Mesenchymal stem cell (in vitro differentiated cells and primary cell): ENCODE measurements around the gene PRKG1.
"Not testable (repeated sequence)": the region's sequence is repeated elsewhere in the genome, so short reads cannot be mapped to it uniquely, and the experiment has no call there.

Experiments used
- DNase-seq: peaks from one replicate; pipeline ENCODE4 v3.0.0-alpha.2; 2013
- H2AFZ ChIP-seq: one replicate; pipeline ENCODE4 v1.6.1; 2013; ENCODE audit warnings: low read depth, mild to moderate bottlenecking, control low read depth, inconsistent platforms, low read length, moderate library complexity
- H2AK5ac ChIP-seq: 2 replicates; pipeline ENCODE4 v1.6.1; 2013; ENCODE audit warnings: low read length, moderate library complexity, mild to moderate bottlenecking, inconsistent platforms; ENCODE audit not compliant: severe bottlenecking
- H2BK120ac ChIP-seq: one replicate; pipeline ENCODE4 v1.6.1; 2013; ENCODE audit warnings: low read depth, mild to moderate bottlenecking, inconsistent platforms, low read length, moderate library complexity
- H2BK12ac ChIP-seq, 2 experiments: one replicate each; pipeline ENCODE4 v1.6.1; 2013; ENCODE audit warnings: inconsistent platforms in 2 of 2, low read length in 2 of 2, mild to moderate bottlenecking in 2 of 2, moderate library complexity in 2 of 2, control low read depth in 1 of 2
- H2BK15ac ChIP-seq: one replicate; pipeline ENCODE4 v1.6.1; 2013; ENCODE audit warnings: mild to moderate bottlenecking, low read depth, inconsistent platforms; ENCODE audit not compliant: poor library complexity, severe bottlenecking
- H2BK5ac ChIP-seq: 2 replicates; pipeline ENCODE4 v1.6.1; 2013; ENCODE audit warnings: low read depth, mild to moderate bottlenecking, low read length, control low read depth, inconsistent platforms; ENCODE audit not compliant: poor library complexity, severe bottlenecking
- H3K14ac ChIP-seq, 2 experiments: one replicate each; pipeline ENCODE4 v1.6.1; 2013; ENCODE audit warnings: inconsistent platforms in 2 of 2, low read length in 2 of 2, control low read depth in 1 of 2, mild to moderate bottlenecking in 1 of 2, moderate library complexity in 1 of 2
- H3K18ac ChIP-seq, 2 experiments: one replicate each; pipeline ENCODE4 v1.6.1; 2013; ENCODE audit warnings: inconsistent platforms in 2 of 2, low read length in 2 of 2, control low read depth in 1 of 2, low read depth in 1 of 2, mild to moderate bottlenecking in 1 of 2
- H3K23ac ChIP-seq, 2 experiments: one replicate each; pipeline ENCODE4 v1.6.1; 2013; ENCODE audit warnings: inconsistent platforms in 2 of 2, low read length in 2 of 2, mild to moderate bottlenecking in 2 of 2, moderate library complexity in 2 of 2, control low read depth in 1 of 2
- H3K27ac ChIP-seq: 2 replicates; pipeline ENCODE4 v1.5.1; 2013; ENCODE audit warnings: mild to moderate bottlenecking, moderate library complexity, low read length, control low read depth, inconsistent platforms; ENCODE audit not compliant: poor library complexity, severe bottlenecking
- H3K27me3 ChIP-seq, 2 experiments: 2 replicates each; pipeline versions ENCODE4 v1.6.1 to v1.7.0; 2013; ENCODE audit warnings: low read length in 2 of 2, mild to moderate bottlenecking in 2 of 2, moderate library complexity in 2 of 2, control low read depth in 1 of 2, inconsistent platforms in 1 of 2; ENCODE audit not compliant: control insufficient read depth in 1 of 2, insufficient read depth in 1 of 2
- H3K36me3 ChIP-seq, 2 experiments: 2 replicates each; pipeline versions ENCODE4 v1.6.1 to v1.7.0; 2013; ENCODE audit warnings: low read length in 2 of 2, control low read depth in 1 of 2, inconsistent platforms in 1 of 2, low read depth in 1 of 2, mild to moderate bottlenecking in 1 of 2; ENCODE audit not compliant: insufficient read depth in 2 of 2, control insufficient read depth in 1 of 2
- H3K4ac ChIP-seq, 2 experiments: one replicate each; pipeline ENCODE4 v1.6.1; 2013; ENCODE audit warnings: inconsistent platforms in 2 of 2, low read length in 2 of 2, mild to moderate bottlenecking in 2 of 2, moderate library complexity in 2 of 2, control low read depth in 1 of 2, low read depth in 1 of 2
- H3K4me1 ChIP-seq: 2 replicates; pipeline ENCODE4 v1.6.1; 2013; ENCODE audit warnings: low read depth, low read length, control low read depth; ENCODE audit not compliant: control insufficient read depth, insufficient read depth
- H3K4me2 ChIP-seq: 2 replicates; pipeline ENCODE4 v1.6.1; 2013; ENCODE audit warnings: low read length, mild to moderate bottlenecking, inconsistent platforms; ENCODE audit not compliant: poor library complexity, severe bottlenecking
- H3K4me3 ChIP-seq, 2 experiments: 2 replicates each; pipeline versions ENCODE4 v1.5.1 to v1.7.0; 2013; ENCODE audit warnings: low read length in 2 of 2, mild to moderate bottlenecking in 2 of 2, control low read depth in 1 of 2, low read depth in 1 of 2; ENCODE audit not compliant: insufficient read depth in 1 of 2
- H3K79me1 ChIP-seq: replicated peaks from 2 replicates; pipeline ENCODE4 v1.6.1; 2013; ENCODE audit warnings: mild to moderate bottlenecking, control low read depth, low read length, inconsistent platforms; ENCODE audit not compliant: poor library complexity, severe bottlenecking
- H3K9ac ChIP-seq: 2 replicates; pipeline ENCODE4 v1.7.0; 2013; ENCODE audit warnings: mild to moderate bottlenecking, low read length, moderate library complexity
- H3K9me3 ChIP-seq: 2 replicates; pipeline ENCODE4 v1.7.0; 2013; ENCODE audit warnings: mild to moderate bottlenecking, low read length; ENCODE audit not compliant: control insufficient read depth
- H4K8ac ChIP-seq: one replicate; pipeline ENCODE4 v1.6.1; 2013; ENCODE audit warnings: inconsistent platforms, mild to moderate bottlenecking, low read length, moderate library complexity
- H4K91ac ChIP-seq: one replicate; pipeline ENCODE4 v1.6.1; 2013; ENCODE audit warnings: mild to moderate bottlenecking, low read length, inconsistent platforms
- WGBS: methylation state at CpG from one replicate; pipeline ENCODE4 v1.1.7; 2013; ENCODE audit warnings: mixed read lengths; 5-methylcytosine and 5-hydroxymethylcytosine counted together

PRKG1 gene

GRCh38 chr10:52239771-52240170 is 1165.5 kb downstream of the PRKG1 start:
- H4K8ac ChIP-seq: no peak overlapping the region
- no CpG with 5 or more reads among the region's 1 CpG for whole genome bisulfite sequencing
- no peak overlapping the region for H4K91ac ChIP-seq
- no peak overlapping the region for H3K4me2 ChIP-seq
- no peak overlapping the region for H3K9ac ChIP-seq
- H2BK12ac ChIP-seq: no peak overlapping the region
- H3K36me3 ChIP-seq: no peaks in the 10 kb centered on the region
- H2BK120ac ChIP-seq: no peak overlapping the region
- DNase-seq: no peak
- no peak overlapping the region for H3K23ac ChIP-seq
- H3K9me3 ChIP-seq: no peaks in the 10 kb centered on the region
- no peak overlapping the region for H2AFZ ChIP-seq
- no peak overlapping the region for H3K4me3 ChIP-seq
- H3K79me1 ChIP-seq: no peaks in the 10 kb centered on the region
- no peak overlapping the region for H2BK5ac ChIP-seq
- no peaks in the 10 kb centered on the region for H3K27me3 ChIP-seq
- no peak overlapping the region for H2AK5ac ChIP-seq
- no peak overlapping the region for H3K27ac ChIP-seq
- no peak overlapping the region for H2BK15ac ChIP-seq
- H3K18ac ChIP-seq: no peak overlapping the region
- no peak overlapping the region for H3K4ac ChIP-seq
- H3K4me1 ChIP-seq: no peaks in the 10 kb centered on the region
- H3K14ac ChIP-seq: no peak overlapping the region

GRCh38 chr10:52245547-52245946 is 1171.3 kb downstream of the PRKG1 start:
- H3K4me2 ChIP-seq: no peak overlapping the region
- no peak overlapping the region for H3K23ac ChIP-seq
- no peaks in the 10 kb centered on the region for H3K79me1 ChIP-seq
- no peak overlapping the region for H2BK5ac ChIP-seq
- no peak for DNase-seq
- H2BK120ac ChIP-seq: no peak overlapping the region
- H4K8ac ChIP-seq: no peak overlapping the region
- no peak overlapping the region for H2BK12ac ChIP-seq
- H3K27me3 ChIP-seq: no peaks in the 10 kb centered on the region
- no peaks in the 10 kb centered on the region for H3K36me3 ChIP-seq
- H3K14ac ChIP-seq: no peak overlapping the region
- no peak overlapping the region for H2AFZ ChIP-seq
- H3K4me1 ChIP-seq: no peaks in the 10 kb centered on the region
- no peak overlapping the region for H4K91ac ChIP-seq
- no peaks in the 10 kb centered on the region for H3K9me3 ChIP-seq
- H3K27ac ChIP-seq: no peak overlapping the region
- 79% methylated on average over 2 of the region's 2 CpGs for WGBS
- H3K9ac ChIP-seq: no peak overlapping the region
- no peak overlapping the region for H3K4ac ChIP-seq
- H2BK15ac ChIP-seq: no peak overlapping the region
- H3K18ac ChIP-seq: no peak overlapping the region
- H2AK5ac ChIP-seq: no peak overlapping the region
- no peak overlapping the region for H3K4me3 ChIP-seq

- H3K79me1 ChIP-seq, H3K4me1 ChIP-seq, DNase-seq, H4K8ac ChIP-seq, H2BK120ac ChIP-seq, H3K9ac ChIP-seq, H2BK12ac ChIP-seq, H2BK5ac ChIP-seq, H3K4me3 ChIP-seq, H2AFZ ChIP-seq, H3K18ac ChIP-seq, H3K23ac ChIP-seq, H3K27ac ChIP-seq, H3K27me3 ChIP-seq, H2AK5ac ChIP-seq, H4K91ac ChIP-seq, H3K36me3 ChIP-seq, H3K14ac ChIP-seq, H3K4me2 ChIP-seq, H2BK15ac ChIP-seq, H3K9me3 ChIP-seq, H3K4ac ChIP-seq: not testable (repeated sequence)
- 97% methylated on average over 5 of the region's 7 CpGs for WGBS
Measured at GRCh38 chr10:52247929-52248328, 1173.6 kb downstream of the PRKG1 start.

- Histone ChIP-seq H2AFZ (no peak overlapping the region), H4K8ac (no peak overlapping the region), H3K14ac (no peak overlapping the region), H2BK5ac (no peak overlapping the region), H3K36me3 (no peaks in the 10 kb centered on the region), H3K23ac (no peak overlapping the region), H2BK15ac (no peak overlapping the region), H3K9ac (no peak overlapping the region), H3K4me3 (no peak overlapping the region), H3K79me1 (no peaks in the 10 kb centered on the region), H3K27ac (no peak overlapping the region), H4K91ac (no peak overlapping the region), H3K4me2 (no peak overlapping the region), H2AK5ac (no peak overlapping the region), H3K18ac (no peak overlapping the region), H2BK12ac (no peak overlapping the region), H2BK120ac (no peak overlapping the region), H3K27me3 (no peaks in the 10 kb centered on the region), H3K9me3 (no peaks in the 10 kb centered on the region), H3K4me1 (no peaks in the 10 kb centered on the region), H3K4ac (no peak overlapping the region)
- 99% methylated on average over 3 of the region's 4 CpGs for WGBS
- DNase-seq: no peak
Measured at GRCh38 chr10:52248697-52249306, 1174.5 kb downstream of the PRKG1 start.
